HG03196 (cell line): ENCODE data around the gene TOM1.
A peak's percentile ranks its signal among the peaks of the same experiment; 100 is the strongest.
"Not testable (repeated sequence)": the region's sequence is repeated elsewhere in the genome, so short reads cannot be mapped to it uniquely, and the experiment has no call there.

Experiments
- ATAC-seq: cut with Tn5 transposase; IDR thresholded peaks from one replicate; pipeline ENCODE4 v1.9.1; 2021; ENCODE audit not compliant: unreplicated experiment

Gene TOM1

DNA sequence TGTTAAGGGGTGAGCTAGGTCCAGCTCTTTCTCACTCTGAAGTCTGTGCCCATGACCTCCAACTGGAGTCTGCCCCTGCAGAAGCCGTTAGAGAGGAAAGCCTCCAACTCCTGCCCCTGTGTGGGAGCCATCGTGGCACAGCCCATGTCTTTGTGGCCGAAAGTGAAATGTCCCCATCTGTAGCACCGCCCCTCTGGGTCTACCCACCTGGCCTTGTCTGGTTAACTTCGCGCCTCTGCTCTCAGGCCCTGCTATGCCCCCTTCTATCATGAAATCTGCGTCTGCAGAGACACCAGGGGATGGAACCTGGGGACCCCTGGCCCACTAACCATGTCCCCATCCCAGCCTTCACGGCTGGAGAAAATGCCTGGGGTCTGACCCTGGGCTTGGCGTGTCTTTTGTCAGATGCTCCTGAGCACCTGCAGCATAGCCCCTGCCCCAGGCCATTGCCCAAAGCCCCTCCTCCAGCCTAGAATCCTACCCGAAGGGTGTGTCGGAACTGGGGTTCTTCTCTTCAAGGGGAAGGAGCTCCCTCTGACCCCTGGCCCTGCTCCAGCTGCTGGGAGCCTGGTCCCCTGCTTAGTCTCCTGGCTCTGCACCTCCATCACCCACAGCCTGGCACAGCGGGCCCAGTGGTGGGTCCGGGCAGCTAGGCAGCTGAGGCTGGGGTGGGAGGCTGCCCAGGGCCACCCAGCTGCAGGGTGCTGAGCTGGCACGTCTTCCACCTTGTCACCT lies 45.4 kb downstream of the TOM1 start:
- ATAC-seq: no peak

DNA sequence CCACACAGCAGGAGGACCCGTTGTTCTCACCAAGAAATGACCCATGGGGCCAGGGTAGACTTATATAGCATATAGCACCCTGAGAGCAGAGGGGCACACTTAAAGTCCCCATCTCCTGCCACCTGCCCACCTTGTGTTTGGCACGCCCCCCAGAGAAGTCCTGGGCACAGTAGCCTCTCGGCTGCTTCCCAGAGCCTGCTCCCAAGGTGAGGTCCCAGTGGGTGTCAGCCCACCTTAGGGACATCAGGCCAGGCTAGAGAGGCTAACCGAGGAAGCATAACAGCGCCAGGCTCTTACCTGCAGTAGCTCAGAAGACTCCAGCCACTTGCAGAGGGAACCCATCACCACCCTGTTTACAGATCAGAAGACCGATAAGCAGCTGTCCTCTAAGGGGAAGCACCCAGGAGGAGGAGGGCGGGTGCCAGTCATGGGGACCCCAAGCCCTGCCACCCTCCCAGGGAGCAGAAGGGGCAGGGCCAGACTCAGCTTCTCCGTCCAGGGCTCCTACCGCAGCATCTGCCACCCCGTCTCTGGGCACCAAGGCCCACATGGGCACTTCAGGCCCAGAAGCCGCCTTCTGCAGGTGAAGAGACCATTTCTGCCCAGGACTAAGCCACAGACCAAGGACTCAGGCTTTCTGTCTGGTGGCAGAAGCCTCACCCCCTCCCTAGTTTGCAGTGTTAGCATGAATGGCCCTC lies 46.3 kb downstream of the TOM1 start:
- ATAC-seq: no peak

- no peak for ATAC-seq
Measured at GRCh38 chr22:35346596-35347220, 47.0 kb downstream of the TOM1 start.

GRCh38 chr22:35347462-35347861 lies 47.8 kb downstream of the TOM1 start:
- no peak for ATAC-seq

DNA sequence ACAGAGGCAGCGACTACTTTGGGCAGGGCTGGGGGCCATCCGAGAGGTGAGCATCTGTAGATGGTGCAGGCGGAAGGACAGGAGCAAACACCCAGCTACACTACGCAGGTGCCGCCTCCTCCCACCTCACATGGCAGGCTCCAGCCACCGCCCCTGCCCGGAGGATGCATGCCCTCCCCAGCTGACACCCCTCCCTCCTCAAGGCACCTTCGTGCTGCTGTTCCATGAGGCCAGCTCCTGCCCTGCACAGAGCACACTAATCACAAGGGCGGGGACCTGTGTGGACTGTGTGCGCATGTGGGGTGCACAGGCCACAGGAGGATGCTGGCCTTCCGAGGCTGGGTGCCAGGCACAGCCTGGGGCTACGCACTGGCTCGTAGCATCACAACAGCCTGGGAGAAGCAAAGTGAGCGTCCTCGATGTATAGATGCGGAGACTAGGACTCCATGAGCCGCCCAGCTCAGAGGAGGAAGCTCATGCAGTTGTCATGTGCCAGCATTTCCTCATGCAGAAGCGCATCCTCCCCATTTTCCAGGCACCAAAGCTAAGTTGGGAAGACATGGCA lies 48.4 kb downstream of the TOM1 start:
- no peak for ATAC-seq

DNA sequence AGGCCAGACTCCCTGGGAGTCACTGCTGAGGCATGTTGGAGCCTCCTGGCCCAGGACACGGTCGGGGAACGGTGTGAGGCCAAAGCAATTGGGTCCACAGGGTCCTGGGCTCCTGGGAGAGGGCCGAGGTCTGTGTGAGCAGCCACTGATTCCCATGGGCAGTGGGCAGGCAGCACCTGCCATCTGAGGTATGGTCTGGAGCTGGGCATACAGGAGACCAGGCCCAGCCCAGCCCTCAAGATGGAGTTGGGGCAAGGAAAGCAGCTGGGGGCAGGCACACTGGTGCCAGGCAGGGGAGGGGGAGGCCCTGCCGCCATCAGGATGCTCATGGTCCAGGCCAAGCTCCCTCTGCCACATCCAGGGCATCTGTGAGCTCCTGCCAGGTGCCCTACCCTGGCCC lies 49.0 kb downstream of the TOM1 start:
- no peak for ATAC-seq

DNA sequence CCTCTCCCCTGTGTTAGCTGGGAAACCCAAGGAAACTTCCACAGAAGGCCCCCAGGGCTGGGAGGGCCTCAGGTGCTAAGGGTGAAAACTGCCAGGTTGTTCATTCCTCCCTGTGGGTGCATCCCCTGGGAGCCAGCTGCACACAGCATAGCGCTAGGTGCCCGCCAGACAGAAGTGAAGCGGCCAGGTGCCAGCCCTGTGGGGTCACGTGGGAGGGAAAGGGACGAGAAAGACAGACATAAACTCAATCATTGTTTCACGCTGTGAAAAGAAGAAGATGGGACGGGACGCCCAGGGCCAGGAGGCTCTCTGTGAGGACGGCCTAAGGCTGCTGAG lies 49.6 kb downstream of the TOM1 start:
- no peak for ATAC-seq

DNA sequence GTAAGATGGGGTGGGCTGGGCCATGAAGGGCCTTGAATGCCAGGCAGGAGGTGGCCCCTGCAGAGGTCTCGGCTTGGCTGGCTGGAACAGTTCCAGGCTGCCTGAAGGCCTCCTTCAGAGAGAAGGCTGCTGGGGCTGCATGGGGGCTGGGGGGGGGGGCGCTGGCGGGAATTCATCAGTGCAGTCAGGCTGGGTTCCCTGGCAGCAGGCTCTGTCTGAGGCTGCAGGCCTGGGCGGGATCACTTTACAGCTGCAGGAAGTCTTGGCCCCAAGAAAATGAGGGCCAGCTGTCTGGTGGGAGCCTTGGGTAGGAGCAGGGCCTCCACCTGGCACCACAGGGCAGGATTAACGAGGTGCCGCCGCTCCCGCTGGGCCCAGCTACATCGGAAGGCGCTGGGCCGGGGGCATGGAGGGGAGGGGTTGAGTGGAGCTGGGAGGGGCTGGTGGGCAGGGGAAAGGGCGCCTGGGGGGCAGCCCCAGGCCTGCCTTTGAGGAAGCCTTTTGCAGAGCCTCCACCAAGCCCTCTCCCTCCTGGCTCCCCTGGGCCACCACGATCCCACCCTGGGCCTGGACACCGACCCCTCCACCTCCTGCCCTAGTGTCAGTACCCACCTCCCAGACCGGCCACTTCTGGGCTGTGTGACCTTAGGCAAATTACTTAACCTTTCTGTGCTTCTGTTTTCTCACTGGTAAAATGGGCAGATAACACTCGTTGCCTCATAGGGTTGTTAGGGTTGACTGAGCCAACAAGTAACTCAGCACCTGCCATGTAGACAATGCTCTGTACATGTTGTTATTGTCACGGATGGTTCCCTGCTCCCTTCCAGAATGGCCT lies 50.2 kb downstream of the TOM1 start:
- no peak for ATAC-seq

- ATAC-seq: peak; percentile 68
Measured at GRCh38 chr22:35350539-35351503, 51.1 kb downstream of the TOM1 start.

DNA sequence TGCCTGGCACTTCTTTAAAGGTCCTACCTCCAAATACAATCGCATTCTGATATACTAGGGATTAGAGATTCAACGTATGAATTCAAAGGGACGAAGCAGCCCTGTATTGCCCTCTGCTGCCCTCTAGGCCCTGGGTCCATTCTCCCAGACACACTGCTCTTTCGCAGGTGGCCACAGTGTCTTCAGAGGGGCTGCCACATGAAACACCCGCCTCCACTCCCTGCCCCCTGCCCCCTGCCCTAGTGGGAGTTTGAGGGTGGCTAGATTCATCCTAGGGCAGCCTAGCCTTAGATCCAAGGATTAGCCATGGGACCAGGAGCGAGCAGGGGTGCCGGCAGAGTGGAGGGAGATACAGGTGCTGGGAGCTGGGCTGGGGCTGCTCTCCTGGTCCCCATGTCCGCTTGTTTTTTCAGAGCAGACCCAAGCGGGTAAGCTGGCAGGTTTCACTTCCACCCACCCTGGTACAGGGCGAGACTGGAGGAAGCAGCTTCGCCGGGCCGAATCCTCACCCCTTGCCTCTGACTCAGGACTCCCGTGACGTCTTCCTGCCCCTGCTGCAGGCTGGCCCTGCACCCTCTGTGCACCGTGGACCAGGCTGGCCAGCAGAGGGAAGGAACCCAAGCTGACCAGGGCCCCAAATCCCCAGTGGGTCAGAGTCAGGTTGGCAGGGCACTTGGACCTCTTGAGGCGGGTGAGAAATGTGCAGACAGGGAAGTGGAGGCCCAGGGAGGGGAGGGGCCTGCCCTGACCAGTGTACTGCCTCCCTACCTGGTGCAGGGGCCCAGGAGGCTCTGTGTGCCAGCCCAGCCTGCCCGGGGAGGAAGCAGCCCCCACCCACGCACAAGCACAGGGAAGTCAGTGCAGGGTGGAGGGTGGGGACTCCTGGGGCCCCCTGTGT lies 52.8 kb downstream of the TOM1 start:
- ATAC-seq: peak; percentile 48

- no peak for ATAC-seq
Measured at GRCh38 chr22:35353318-35353717, 53.6 kb downstream of the TOM1 start.

DNA sequence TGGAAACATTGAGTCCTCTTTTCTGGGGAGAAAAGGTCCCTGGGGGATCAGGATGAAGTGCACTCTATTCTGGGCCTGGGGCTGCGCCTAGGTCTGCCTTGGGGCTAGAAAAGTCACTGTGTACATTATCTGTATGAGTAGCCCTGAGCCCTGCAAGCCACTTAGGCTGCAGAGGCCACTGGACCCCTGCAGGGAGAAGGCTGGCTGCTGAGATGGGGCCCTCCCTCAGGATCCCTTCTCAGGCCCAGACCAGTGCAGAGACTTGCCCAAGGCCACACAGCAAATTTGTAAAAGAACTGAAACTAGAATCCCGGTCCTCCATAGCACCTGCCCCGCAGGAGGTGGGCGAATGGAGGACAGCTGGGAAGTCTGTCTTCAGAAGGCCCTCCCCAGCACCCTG lies 54.4 kb downstream of the TOM1 start:
- ATAC-seq: no peak

- ATAC-seq: no peak
Measured at GRCh38 chr22:35357883-35358621, 58.4 kb downstream of the TOM1 start.

DNA sequence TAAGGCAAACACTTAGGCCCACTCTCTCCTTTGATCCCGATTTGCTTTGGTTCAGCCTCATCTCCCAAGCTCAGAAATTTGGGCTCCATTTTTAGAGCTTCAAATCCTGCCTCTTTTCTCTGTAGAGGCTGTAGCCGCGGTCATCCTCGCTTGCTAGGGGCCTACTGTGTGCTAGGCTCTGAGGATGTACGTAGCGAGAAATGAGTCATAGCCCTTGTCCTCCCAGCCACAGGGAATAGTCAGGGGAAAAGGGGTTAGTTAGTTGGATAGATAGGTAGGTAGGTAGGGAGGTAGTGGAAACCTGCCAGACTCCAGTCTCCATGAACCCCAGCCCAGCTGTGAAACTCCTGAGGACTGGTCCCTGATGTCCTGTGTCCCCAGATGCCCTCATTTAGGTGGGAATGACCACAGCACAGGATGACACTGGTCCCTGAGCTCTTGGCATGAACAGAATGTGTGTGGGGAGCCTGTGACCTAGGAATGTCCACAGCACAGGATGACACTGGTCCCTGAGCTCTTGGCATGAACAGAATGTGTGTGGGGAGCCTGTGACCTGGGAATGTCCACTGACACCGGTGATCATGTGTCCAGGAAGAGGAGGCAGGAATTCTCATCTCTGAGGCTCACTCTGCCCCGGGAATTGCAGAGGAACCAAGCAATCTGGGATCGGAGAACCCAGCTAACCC lies 59.8 kb downstream of the TOM1 start:
- ATAC-seq: no peak

GRCh38 chr22:35361001-35361558 lies 61.4 kb downstream of the TOM1 start:
- no peak for ATAC-seq

- ATAC-seq: no peak
Measured at GRCh38 chr22:35363566-35364086, 63.9 kb downstream of the TOM1 start.

DNA sequence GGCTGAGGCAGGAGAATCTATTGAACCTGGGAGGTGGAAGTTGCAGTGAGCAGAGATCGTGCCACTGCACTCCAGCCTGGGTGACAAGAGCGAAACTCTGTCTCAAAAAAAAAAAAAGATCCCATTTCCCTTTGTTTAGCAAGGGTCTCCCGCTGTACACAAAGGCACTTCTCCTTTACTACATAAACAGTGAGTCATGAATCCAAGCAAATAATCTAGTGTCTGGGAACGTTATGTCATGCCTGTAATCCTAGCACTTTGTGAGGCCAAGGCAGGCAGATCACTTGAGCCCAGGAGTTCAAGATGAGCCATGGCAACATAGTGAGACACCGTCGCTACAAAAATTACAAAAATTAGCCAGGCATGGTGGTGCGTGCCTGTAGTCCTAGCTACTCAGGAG lies 64.5 kb downstream of the TOM1 start:
- not testable (repeated sequence) for ATAC-seq
